Sigmoid colon (tissue), 4 donors: ENCODE measurements around the gene TMEM260.

Experiments used
- POLR2AphosphoS5 ChIP-seq, 4 donors: sonication (generic); formaldehyde crosslinking; IDR thresholded peaks; one replicate each; pipeline ENCODE4 v1.6.1; 2017; ENCODE audit warnings: antibody characterized with exemption in 4 of 4
- TF ChIP-seq, protein P1 (sequence below), 4 experiments: fragments of 450-650 bp in 3 of 4; fragments of 200-600 bp in 1 of 4; IDR thresholded peaks; one replicate each; pipeline ENCODE4 v1.5.1; 2016 to 2019; ENCODE audit warnings: antibody characterized with exemption in 4 of 4, mild to moderate bottlenecking in 3 of 4, moderate library complexity in 2 of 4

DNA sequence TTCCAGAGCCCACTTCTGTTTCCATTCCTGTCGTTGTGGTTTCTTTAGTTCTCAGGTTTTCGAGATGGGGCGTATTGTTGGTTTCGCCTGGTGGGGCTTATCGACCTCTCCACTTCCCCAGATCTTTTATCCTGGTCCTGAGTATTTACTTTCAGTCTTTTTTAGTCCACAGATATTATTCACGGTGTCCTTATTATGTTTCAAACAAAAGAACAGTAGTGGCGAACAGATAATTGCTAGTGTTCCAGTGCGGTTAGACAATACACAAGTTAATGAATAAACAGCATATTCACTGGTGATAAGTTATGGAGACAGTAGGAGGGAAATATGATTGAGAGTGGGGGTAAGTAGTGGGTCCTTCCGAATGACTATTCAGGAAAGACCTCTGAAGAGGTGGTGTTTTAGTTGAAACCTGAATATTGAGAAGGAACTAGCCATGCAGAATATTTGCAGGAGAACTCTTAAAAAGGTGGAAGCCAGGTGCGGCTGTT is 668 bp downstream of the TMEM260 start:
- TF ChIP-seq, protein P1, sequence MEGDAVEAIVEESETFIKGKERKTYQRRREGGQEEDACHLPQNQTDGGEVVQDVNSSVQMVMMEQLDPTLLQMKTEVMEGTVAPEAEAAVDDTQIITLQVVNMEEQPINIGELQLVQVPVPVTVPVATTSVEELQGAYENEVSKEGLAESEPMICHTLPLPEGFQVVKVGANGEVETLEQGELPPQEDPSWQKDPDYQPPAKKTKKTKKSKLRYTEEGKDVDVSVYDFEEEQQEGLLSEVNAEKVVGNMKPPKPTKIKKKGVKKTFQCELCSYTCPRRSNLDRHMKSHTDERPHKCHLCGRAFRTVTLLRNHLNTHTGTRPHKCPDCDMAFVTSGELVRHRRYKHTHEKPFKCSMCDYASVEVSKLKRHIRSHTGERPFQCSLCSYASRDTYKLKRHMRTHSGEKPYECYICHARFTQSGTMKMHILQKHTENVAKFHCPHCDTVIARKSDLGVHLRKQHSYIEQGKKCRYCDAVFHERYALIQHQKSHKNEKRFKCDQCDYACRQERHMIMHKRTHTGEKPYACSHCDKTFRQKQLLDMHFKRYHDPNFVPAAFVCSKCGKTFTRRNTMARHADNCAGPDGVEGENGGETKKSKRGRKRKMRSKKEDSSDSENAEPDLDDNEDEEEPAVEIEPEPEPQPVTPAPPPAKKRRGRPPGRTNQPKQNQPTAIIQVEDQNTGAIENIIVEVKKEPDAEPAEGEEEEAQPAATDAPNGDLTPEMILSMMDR (IDR thresholded peaks at IDR 0.05): no peak
- no peak for TF ChIP-seq POLR2AphosphoS5 (IDR thresholded peaks at IDR 0.05)
